A673 (cell line): Measurements from ENCODE around the gene KATNBL1. TPM values are rescaled to one million over a fixed set of nuclear protein-coding genes. Genes with fewer than 3 reads are reported as not detected.

Source experiments
- BruUV-seq: library from RNA; stranded (reverse); fragments of 400-500 nt; replicated peaks from 2 replicates; lab custom pipeline; 2021; lab: Mats Ljungman, UMichigan
- CTCF ChIA-PET: fragments of 300-600 bp; sonication (Branson Sonifier 250); formaldehyde crosslinking; loops from one replicate; lab custom pipeline; 2022; ENCODE audit warnings: antibody characterized with exemption; lab: Charles Lee
- POLR2A ChIA-PET: fragments of 300-600 bp; sonication (Branson Sonifier 250); formaldehyde crosslinking; loops from one replicate; lab custom pipeline; 2022; ENCODE audit warnings: antibody characterized with exemption; ENCODE audit not compliant: low non-redundant PET; lab: Charles Lee
- DNase-seq: peaks from one replicate; pipeline ENCODE4 v3.0.0-alpha.2; 2015; ENCODE audit warnings: low spot score
- H3K27ac ChIP-seq: fragments of 200-600 bp; sonication (generic); 2 replicates; pipeline ENCODE4 v1.5.1; 2016; ENCODE audit warnings: mixed run types, low read depth, mild to moderate bottlenecking, mixed read lengths, antibody characterized with exemption, low read length; ENCODE audit not compliant: poor library complexity, severe bottlenecking
- H3K27me3 ChIP-seq: fragments of 200-600 bp; sonication (generic); replicated peaks from 2 replicates; pipeline ENCODE4 v1.6.1; 2017; ENCODE audit warnings: mixed run types, low read depth, mild to moderate bottlenecking, mixed read lengths, antibody characterized with exemption, low read length; ENCODE audit not compliant: insufficient read depth, poor library complexity
- H3K36me3 ChIP-seq: fragments of 200-600 bp; sonication (generic); 2 replicates; pipeline ENCODE4 v1.6.1; 2016; ENCODE audit warnings: mixed run types, mild to moderate bottlenecking, mixed read lengths, antibody characterized with exemption, low read length; ENCODE audit not compliant: insufficient read depth, poor library complexity, severe bottlenecking
- H3K4me1 ChIP-seq: fragments of 200-600 bp; sonication (generic); 2 replicates; pipeline ENCODE4 v1.6.1; 2017; ENCODE audit warnings: mixed run types, mild to moderate bottlenecking, mixed read lengths, antibody characterized with exemption, low read length; ENCODE audit not compliant: insufficient read depth, poor library complexity, severe bottlenecking
- H3K4me3 ChIP-seq: fragments of 200-600 bp; sonication (generic); 2 replicates; pipeline ENCODE4 v1.5.1; 2016; ENCODE audit warnings: low read depth, mixed run types, mild to moderate bottlenecking, mixed read lengths, low read length; ENCODE audit not compliant: poor library complexity, severe bottlenecking
- H3K9me3 ChIP-seq: fragments of 200-600 bp; sonication (generic); 2 replicates; pipeline ENCODE4 v1.6.1; 2016; ENCODE audit warnings: mixed run types, low read depth, mild to moderate bottlenecking, mixed read lengths, antibody characterized with exemption, low read length; ENCODE audit not compliant: poor library complexity, severe bottlenecking
- EZH2 ChIP-seq: fragments of 200-600 bp; sonication (generic); IDR thresholded peaks from 2 replicates; pipeline ENCODE4 v1.6.1; 2017; ENCODE audit warnings: borderline replicate concordance, low read depth, mild to moderate bottlenecking, mixed read lengths, antibody characterized with exemption, low read length; ENCODE audit not compliant: poor library complexity, severe bottlenecking
- intact Hi-C: fragments of 100-400 bp; cut with micrococcal nuclease; formaldehyde crosslinking; loops from one replicate; pipeline ENCODE4 v1.10.0; 2022; ENCODE audit not compliant: unreplicated experiment
- total RNA-seq: library from RNA; stranded (reverse); gene quantifications from 2 replicates; pipeline ENCODE4 v1.2.3, GENCODE V29; 2021
- TF ChIP-seq, protein P1 (sequence below): fragments of 300-800, 200-600 bp; sonication (generic); conservative IDR thresholded peaks from 2 replicates; pipeline ENCODE4 v1.5.1; 2017; ENCODE audit warnings: low read depth, mild to moderate bottlenecking, antibody characterized with exemption, low read length, moderate library complexity, mixed read lengths

Gene KATNBL1
- total RNA-seq, 1 experiment from 2014 or later: 55.1 TPM

- CTCF ChIA-PET: no interaction called here
- H3K4me3 ChIP-seq: no peak overlapping the region
- DNase-seq: no peak
- peaks cover 23% of the 10 kb centered on the region for H3K36me3 ChIP-seq
- H3K27me3 ChIP-seq: no peaks in the 10 kb centered on the region
- intact Hi-C loops: no loop called here
- TF ChIP-seq, protein P1, sequence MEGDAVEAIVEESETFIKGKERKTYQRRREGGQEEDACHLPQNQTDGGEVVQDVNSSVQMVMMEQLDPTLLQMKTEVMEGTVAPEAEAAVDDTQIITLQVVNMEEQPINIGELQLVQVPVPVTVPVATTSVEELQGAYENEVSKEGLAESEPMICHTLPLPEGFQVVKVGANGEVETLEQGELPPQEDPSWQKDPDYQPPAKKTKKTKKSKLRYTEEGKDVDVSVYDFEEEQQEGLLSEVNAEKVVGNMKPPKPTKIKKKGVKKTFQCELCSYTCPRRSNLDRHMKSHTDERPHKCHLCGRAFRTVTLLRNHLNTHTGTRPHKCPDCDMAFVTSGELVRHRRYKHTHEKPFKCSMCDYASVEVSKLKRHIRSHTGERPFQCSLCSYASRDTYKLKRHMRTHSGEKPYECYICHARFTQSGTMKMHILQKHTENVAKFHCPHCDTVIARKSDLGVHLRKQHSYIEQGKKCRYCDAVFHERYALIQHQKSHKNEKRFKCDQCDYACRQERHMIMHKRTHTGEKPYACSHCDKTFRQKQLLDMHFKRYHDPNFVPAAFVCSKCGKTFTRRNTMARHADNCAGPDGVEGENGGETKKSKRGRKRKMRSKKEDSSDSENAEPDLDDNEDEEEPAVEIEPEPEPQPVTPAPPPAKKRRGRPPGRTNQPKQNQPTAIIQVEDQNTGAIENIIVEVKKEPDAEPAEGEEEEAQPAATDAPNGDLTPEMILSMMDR: no peak
- peaks cover 18% of the 10 kb centered on the region for H3K9me3 ChIP-seq
- no peaks in the 10 kb centered on the region for H3K4me1 ChIP-seq
- BruUV-seq: no TSS peak
- POLR2A ChIA-PET: no interaction called here
- no peak overlapping the region for H3K27ac ChIP-seq
Measured at GRCh38 chr15:34160735-34161134, 49.2 kb downstream of the KATNBL1 start.

DNA sequence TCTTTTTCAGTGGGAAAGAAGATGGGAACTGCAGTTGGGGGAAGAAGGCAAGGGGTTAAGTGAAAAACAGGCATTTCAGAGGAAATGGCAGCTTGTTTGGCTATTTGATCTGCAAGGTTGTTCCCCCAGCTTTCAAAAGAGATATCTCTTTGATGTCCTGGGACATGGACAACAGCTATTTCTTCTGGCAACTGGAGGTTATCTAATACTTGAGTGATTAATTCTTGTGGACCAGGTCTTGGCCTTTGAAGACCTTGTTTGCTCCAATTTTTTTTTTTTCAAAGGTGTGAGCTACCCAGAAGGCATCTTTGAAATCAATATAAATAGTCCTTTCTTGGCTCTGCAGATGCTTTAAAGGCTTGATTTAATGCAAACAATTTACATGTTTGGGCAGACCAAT is 51.5 kb downstream of the KATNBL1 start:
- TF ChIP-seq, protein P1: no peak
- TF ChIP-seq EZH2: no peak
- H3K27ac ChIP-seq: no peak overlapping the region
- H3K36me3 ChIP-seq: peaks cover 34% of the 10 kb centered on the region
- ChIA-PET POLR2A (interaction anchor here (0.6 kb wide), 1 partner anchor 77 kb away, joined by 6 read pairs; no protein-coding TSS in a partner anchor), CTCF (no interaction called here)
- H3K4me3 ChIP-seq: no peak overlapping the region
- H3K4me1 ChIP-seq: no peaks in the 10 kb centered on the region
- H3K9me3 ChIP-seq: peaks cover 26% of the 10 kb centered on the region
- BruUV-seq: no TSS peak
- intact Hi-C loops: no loop called here
- DNase-seq: no peak
- no peaks in the 10 kb centered on the region for H3K27me3 ChIP-seq

DNA sequence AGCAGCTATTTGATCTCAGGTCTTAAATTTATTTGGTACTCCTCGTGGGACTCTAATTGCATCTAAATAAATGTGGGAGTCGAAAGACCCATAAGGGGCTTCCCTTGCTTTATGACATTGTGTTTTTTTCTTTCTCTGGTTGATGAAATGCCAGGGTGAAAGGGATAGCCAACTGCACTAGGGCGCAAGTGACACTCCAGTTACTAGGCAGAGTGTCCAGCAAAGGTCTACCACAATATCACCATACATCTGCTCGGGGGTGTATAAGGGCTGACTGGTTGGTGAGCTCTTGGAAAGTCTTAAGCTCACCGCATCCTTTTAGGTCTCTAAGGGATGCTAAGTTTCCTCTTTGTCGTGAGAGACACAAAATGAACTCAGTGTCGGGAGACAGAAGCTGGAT is 54.0 kb downstream of the KATNBL1 start:
- ChIA-PET POLR2A (no interaction called here), CTCF (no interaction called here)
- Histone ChIP-seq H3K4me3 (no peak overlapping the region), H3K4me1 (no peaks in the 10 kb centered on the region), H3K27ac (no peak overlapping the region), H3K27me3 (no peaks in the 10 kb centered on the region), H3K36me3 (peaks cover 35% of the 10 kb centered on the region), H3K9me3 (peaks cover 13% of the 10 kb centered on the region)
- TF ChIP-seq, protein P1: no peak
- no peak for TF ChIP-seq EZH2
- intact Hi-C loops: no loop called here
- no TSS peak for BruUV-seq
- no peak for DNase-seq
